GM19328 (cell line): ENCODE results near the gene JOSD2.

Experiments used
- ATAC-seq: cut with Tn5 transposase; IDR thresholded peaks from one replicate; pipeline ENCODE4 v1.9.1; 2021; ENCODE audit warnings: mild to moderate bottlenecking, moderate library complexity; ENCODE audit not compliant: unreplicated experiment

Gene JOSD2

GRCh38 chr19:50496189-50497021, 14.6 kb downstream of the JOSD2 start:
- no peak for ATAC-seq

DNA sequence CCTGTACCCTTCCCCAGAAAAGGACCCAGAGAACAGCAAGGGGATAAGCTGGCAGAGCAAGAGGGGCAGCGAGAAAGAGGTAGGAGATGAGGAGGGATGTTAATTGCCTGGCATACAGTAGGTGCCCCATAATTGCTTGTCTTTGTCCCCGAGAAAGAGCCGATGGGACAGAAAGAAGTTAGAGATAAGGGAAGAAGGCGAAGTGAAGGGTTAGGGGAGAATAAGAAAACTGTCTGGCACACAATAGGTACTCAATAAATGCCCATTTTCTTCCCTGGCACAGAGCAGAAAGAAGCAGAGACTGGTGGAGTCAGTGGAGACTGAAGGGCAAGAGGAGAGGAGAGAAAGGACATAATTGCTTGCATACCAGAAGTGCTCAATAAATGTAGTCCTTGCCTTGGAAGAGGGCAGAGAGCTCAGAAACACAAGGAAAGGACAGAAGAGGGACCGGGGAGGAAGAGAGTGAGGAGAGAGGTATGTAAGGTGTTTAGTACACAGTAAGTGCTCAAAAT, 15.9 kb downstream of the JOSD2 start:
- ATAC-seq: no peak

- no peak for ATAC-seq
Measured at GRCh38 chr19:50494186-50495019, 16.6 kb downstream of the JOSD2 start.

- ATAC-seq: no peak
Measured at GRCh38 chr19:50493171-50493570, 17.8 kb downstream of the JOSD2 start.

DNA sequence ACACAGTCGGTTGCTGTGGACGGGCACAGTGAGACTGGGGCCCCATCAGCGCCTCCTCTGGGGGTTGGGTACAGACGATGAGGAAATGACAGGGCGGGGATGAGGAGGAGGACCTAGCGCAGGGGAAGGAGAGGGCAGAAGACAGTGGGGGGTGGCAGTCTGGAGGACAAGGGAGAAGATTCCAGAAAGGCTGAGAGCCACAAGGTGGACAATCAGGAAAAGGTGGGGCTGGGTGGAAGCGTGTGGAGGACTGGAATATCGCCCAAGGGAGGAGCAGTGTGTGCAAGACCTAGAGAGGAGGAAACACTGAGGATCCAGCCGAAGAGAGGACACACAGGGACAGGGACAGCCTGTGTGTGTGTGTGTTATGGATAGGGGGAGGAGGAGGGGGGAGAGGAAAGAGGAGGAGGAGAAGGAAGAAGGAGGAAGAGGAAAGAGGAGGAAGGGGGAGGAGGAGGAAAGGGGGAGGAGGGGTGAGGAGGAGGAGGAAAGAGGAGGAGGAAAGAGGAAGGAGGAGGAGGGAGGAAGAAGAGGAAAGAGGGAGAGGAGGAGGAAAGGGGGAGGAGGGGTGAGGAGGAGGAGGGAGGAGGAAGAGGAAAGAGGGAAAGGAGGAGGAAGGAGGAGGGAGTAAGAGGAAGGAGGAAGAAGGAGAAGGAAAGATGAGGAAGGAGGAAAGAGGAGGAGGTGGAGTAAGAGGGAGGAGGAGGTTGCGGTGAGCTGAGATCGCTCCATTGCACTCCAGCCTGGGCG, 18.5 kb downstream of the JOSD2 start:
- ATAC-seq: no peak

GRCh38 chr19:50490991-50491472, 20.0 kb downstream of the JOSD2 start:
- no peak for ATAC-seq

GRCh38 chr19:50490411-50490811, 20.6 kb downstream of the JOSD2 start:
- no peak for ATAC-seq

- no peak for ATAC-seq
Measured at GRCh38 chr19:50489461-50490011, 21.5 kb downstream of the JOSD2 start.

- ATAC-seq: no peak
Measured at GRCh38 chr19:50488389-50489194, 22.4 kb downstream of the JOSD2 start.

- no peak for ATAC-seq
Measured at GRCh38 chr19:50486823-50487515, 24.0 kb downstream of the JOSD2 start.

- no peak for ATAC-seq
Measured at GRCh38 chr19:50485284-50485955, 25.6 kb downstream of the JOSD2 start.

GRCh38 chr19:50482916-50483315, 28.1 kb downstream of the JOSD2 start:
- no peak for ATAC-seq

DNA sequence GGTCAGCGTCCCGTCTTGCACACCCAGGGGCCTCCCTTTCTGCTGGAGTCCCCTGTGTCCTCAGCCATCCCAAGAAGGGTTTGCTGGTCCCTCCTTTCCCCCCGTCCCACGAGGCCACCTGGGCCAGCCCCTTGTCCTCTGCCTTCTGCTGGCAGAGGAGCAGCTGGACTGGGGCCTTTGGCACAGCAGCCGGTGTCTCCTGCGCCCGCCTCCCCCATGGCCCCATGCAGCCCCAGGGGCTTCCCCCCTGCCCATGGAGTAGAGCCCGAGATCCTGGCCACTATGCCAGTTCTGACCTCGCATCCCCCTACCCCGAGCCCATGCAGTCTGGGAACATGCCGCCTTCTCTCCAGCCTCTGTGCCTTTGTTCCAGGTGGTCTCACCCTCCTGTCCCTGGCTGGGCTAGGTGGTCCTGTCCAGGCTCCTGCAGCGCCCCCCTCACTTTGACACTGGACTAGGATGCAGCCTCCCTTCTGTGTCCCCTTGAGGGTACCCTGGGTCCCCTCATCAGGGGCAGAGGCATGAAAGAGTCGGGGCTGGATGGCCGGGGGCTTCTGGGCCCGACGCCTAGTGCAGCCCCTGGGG, 28.6 kb downstream of the JOSD2 start:
- ATAC-seq: no peak

DNA sequence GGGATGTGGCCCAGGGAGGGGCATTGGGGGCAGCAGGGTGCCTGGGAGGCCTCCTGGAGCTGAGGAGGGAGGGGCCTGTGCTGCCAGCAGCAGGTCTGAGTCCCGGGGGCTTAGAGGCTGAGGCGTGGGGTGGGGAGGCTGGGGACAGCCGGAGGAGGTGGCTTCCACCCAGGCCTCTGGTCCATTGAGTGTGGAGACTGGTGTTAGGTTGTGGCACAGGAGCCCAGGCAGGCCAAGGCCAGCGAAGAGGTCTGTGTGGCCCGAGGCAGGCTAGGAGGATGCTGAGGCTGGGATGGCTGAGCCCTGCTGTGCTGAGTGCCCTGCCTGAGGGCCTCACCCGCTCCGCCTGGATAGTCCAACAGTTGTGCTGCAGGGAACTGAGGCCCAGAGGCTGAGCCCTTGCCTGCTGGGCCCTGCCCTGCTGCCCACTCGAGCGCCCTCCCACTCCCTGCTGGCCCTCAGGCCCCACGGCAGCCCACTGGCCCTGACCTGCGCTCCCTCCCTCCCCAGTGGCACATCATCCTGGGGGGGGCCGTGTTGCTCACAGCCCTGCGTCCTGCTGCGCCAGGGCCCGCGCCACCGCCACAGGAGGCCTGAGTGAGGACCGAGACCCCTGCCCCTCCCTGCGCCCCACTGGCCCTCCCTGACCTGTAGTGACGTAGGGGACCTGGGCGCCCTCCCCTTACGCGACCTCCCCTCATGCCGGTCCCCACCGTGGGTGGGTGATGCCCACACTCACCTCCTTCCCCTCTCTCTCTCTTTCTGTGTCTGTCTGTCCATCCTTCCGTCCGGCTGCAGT, 29.4 kb downstream of the JOSD2 start:
- no peak for ATAC-seq

GRCh38 chr19:50480281-50481111, 30.5 kb downstream of the JOSD2 start:
- no peak for ATAC-seq

DNA sequence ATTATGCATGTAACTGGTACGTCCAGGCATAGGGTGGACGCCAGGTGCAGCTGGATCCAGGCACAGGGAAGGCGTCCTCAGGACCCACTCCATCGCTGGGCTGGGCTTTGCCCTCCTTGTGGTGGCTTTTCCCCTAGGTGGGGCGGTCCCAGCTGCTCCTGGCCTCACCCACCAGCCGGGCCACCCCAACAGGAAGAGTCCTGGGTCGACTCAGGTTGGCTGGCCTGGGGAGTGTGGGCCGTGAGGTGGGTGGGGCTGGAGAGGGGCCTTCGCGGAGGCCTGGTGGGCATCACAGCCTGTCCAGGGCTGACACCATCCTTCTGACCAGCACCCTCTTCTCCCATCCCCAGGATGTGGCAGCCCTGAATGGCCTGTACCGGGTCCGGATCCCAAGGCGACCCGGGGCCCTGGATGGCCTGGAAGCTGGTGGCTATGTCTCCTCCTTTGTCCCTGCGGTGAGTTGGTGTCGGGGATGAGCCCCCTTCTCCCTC, 31.2 kb downstream of the JOSD2 start:
- ATAC-seq: no peak
